ENCODE results near the gene PITHD1. TPM values are rescaled to one million over a fixed set of nuclear protein-coding genes. Genes with fewer than 3 reads are reported as not detected.
"Not testable (repeated sequence)": the region's sequence is repeated elsewhere in the genome, so short reads cannot be mapped to it uniquely, and the experiment has no call there.

Gene PITHD1
- total RNA-seq, 1 experiment from 2014 or later = 103 TPM

DNA sequence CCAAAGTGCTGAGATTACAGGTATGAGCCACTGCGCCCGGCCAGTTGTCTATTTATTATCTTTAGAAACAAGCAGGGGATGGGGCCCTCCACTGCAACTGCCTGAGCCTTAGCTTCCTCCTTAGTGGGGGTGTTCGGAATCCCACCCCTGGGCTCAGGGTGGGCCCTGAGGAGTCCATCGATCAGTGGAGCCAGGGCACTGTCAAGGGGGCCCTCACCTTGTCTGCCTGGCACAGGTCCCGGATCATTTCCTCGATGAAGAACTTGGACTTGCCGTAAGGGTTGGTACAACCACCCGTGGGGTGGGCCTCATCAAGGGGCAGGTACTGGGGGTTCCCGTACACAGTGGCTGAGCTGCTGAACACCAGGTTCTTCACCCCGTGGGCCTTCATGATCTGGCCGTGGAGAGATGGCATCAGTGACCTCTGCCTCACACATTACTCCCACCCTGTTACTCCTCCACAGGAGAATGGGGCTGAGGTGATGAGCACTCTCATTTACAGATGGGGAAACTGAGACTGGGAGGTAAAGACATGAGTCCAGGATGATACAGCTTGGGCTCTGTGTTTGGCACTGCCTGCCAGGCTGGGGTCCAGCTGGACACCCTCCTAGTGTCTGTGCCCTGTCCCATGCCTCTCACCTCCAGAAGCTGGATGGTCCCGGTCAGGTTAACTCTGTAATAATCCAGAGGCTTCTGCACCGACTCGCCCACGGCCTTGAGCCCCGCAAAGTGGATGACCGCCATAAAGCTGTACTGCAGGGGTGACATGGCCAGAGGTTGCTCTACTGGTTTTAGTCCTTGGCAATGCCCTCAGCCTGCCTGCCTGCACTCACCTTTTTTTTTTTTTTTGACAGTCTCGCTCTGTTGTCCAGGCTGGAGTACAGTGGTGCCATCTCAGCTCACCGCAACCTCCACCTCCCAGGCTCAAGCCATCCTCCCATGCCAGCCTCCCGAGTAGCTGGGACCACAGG lies 19.5 kb downstream of the PITHD1 start:
- no peak for DNase-seq (ENCODE audit: low spot score)

DNA sequence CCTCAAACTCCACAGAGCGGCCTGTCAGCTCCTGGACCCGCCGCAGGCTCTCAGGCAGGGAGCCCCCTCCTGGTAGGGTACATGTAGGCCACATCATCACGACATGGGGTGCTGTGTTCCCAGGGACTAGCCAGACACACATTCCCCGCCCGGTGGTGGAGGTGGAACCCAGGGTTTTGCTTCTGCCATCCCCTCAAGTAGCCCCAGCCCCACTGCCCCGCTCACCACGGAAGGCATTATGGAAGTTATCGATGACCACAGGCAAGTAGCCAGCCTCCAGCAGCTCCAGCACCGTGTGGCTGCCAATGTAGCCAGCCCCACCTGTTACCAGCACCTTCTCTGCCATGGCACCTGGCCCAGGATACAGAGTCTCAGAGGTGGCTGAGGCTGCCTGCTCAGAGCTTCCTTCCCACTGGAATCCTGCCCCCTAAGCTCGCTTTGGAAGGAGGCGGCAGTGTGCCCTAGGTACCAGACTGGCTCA lies 20.5 kb downstream of the PITHD1 start:
- DNase-seq (ENCODE audit: low spot score) = peak; percentile 44

DNA sequence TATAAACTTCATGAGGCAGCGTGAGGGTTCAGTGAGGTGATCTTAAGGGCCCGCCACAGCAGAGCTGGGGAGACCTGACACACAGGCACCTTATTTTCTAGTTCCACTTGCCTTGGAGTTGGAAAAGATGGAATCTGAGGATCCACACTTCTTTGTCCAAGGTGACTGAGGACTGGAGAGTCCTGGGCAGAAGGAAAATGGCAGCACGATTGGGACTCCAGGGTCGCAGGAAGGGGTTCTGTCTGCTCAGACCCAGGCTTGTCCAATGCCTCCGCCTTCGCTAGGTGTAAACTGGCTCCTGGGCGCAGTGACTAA lies 21.0 kb downstream of the PITHD1 start:
- no peak for DNase-seq (ENCODE audit: low spot score)

DNA sequence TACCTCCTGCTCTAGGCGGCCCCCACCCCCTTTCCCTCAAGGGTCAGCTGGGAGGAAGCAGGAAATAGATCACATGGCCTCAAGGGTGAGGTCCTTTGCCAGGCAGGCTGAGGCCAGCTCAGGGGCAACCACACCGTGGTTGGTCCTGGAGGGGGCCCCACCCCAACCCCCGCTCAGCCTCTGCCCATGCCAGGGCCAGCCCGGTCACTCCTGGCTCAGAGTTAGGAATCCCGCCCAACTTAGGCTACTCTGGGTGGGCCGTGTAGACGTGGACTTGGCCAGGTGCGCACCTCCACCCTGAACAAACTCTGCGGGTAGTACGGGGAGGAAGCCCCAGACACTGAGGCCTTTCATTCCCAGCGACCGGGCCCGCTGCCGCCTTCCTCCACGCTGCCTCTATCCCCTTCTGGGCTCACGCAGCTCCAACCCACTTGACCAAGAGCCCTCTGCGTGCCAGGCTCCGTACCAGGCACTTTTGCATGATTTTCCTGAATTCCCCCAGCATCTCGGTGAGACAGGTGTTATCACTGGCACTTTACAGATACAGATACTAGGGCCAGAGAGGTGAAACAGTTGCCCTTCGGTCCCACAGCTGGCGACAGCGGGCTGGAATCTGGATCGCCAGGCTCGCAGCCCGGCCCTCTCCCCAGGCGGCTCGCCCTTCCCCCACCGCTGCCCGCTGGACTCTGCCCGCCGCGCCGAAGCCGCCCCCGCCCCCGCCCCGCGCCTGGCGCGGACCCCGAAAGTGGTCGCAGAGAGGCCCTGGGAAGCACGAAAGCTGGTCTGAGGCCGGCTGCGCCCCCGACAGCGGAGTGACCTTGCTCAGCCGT lies 21.6 kb downstream of the PITHD1 start:
- DNase-seq (ENCODE audit: low spot score) = peak; percentile 96

DNA sequence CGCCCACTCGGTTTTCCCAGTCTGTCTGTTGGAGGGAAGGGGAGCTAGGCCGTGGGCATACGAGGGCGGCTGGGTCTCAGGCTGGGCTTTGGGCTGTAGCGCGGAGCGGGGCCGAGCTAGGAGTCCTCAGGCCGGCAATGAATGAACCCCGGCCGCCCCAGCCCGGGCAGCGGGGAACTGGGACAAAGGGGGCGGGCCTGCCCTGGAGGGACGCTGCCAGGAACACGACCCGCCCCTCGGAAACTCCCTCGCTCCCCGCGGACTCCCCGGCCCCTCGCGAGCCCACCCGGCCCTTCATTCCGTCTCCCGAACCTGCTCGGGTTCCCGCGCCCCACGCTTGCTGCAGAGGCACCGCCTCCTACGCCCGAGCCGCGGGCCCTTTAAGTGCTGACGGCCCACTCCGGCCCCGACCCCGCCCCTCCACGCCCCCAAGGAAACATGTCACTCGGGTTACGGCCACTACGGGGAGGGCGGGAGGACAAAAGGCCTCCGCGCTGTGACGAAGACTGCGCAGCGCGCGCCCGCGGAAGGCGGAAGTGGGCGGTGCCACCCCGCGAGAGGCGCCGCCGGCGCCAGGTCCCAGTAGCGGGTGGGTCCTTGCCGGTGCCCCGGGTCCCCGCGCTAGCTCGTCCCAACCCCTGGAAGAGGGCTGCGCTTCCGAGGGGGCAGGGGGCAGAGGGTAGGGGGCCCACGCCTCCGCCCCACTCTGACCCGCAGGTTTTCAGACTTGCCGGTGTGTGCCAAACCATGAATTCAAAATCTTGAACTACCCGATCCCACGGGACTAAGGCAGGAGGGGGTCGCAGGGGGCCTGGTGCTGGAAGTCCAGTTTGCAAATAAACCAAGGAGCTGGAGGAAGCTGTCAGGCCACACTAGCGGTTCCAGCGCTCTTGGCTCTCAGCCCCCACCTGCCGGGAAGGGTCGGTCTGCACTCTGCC lies 22.5 kb downstream of the PITHD1 start, which contains the start of gene GALE:
TSS of gene GALE (minus strand) at position 355 of the 938 bp plus-strand sequence. CDS start 1,747 bp downstream, outside the sequence.
- peak; percentile 93 for DNase-seq (ENCODE audit: low spot score)

DNA sequence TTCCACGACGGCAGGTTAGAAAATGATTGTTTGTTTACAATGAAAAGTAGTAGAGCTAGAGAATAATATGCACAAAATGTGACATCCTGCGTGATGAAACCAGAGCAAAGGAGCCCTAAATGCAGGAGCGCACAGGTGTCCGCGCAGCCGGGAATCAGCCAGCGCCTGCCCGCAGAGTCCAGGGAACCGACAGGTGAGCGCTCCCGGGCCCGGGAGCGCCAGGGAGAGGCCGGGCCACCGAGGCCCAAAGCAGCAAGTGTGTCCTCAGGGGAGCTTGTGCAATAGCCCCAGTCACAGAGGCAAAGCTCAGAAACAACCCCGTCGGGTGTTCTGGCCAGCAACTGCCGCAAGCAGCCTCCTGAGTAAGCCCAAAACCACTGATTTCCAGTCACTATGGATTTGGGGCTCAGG lies 23.1 kb downstream of the PITHD1 start:
- peak; percentile 57 for DNase-seq (ENCODE audit: low spot score)

DNA sequence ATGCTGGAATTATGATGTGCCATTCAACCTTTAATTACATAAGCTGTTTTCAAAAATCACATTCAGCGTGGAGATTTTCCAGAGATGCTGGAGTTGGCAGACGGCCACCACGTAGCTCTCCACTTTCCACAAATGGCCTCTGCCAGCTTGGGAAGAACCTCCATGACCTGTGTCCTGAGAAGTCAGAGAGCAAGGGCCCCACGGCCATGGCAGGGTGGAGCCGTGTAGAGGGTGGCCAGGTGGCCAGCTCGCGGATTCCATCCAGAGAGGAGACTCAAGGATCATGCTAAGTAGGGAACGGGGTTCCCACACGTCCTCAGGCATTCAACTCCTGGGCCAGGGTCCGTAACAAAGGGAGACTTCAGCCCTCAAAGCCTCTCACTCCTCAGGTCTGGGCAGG lies 23.7 kb downstream of the PITHD1 start:
- no peak for DNase-seq (ENCODE audit: low spot score)

DNA sequence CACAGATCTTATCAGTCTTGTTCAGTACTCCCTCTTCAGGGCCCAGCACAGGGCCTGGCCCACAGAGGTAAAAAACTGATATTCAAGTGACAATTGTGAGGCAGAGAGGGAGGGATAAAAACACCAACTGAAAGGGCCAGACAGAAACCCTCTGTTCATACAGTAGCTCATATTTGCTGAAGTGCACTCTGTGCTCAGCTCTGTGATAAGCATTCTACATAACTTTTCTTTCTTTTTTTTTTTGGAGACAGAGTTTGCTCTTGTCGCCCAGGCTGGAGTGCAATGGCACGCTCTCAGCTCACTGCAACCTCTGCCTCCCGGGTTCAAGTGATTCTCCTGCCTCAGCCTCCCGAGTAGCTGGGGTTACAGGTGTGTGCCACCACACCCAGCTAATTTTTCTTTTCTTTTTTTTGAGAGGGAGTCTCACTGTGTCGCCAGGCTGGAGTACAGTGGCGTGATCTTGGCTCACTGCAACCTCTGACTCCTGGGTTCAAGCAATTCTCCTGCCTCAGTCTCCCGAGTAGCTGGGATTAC lies 24.7 kb downstream of the PITHD1 start:
- DNase-seq (ENCODE audit: low spot score) = not testable (repeated sequence)

DNA sequence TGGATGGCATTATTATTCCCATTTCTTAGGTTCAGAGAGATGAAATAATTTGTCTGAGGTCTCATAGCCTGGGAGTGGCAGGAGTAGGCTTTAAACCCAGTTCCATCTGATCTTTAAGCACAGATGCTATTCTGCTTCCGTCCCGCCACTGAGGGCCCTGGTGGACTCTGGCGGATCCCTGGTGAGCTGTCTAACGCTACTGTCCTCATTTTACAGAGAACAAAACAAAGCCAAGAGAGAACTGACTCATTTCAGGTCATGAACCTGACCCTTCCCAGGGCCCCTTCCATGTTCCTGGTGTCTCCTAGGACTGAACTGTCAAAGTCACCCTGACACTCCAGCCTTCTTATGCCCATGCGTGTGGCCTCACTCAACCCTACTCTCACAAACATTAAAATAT lies 25.5 kb downstream of the PITHD1 start:
- no peak for DNase-seq (ENCODE audit: low spot score)

DNA sequence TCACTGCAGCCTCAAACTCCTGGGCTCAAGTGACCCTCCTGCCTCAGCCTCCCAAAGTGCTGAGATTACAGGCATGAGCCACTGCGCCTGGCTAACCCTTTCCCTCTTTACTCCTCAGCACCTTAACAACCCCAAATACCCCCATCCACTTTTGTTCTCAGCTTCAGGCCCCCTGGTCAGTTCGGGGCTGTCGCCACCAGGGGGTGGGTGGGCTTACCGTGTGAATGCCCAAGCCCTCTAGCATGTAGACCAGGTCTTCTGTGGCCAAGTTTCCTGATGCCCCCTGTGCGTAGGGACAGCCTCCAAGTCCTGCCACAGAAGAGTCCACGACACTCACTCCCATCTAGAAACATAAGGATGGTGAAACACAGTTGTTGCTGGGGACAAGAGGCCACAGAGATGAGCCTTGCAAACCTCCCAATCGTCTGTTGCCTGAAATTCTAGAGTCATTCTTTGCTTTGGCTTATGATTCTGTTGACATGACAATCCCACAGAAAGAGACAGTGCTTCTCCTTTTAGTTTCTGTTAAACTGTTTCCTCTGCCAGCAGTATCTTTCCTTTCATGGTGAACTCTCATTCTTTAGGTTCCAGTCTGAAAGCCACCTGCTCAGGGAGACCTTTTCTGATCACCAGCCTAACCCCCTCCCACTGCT lies 26.1 kb downstream of the PITHD1 start:
- DNase-seq (ENCODE audit: low spot score) = no peak

DNA sequence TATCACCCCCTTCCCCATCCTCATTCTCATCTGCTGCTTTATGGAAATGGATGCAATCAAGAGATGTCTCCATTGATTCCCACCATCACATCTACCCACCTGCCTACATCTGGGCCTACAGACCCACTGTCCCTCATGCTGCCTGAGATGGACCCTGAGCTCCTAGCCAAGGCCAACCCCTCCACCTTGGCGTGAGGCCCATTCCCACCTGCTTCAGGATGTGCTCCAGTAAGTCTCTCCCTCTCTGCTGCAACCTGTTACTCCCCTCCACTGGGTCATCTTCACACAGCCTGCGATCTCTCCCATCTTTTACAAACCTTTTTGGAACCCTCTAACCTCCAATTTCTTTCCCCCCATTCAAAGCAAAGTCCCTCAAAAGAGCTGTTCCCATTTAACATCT lies 26.8 kb downstream of the PITHD1 start:
- DNase-seq (ENCODE audit: low spot score) = no peak

DNA sequence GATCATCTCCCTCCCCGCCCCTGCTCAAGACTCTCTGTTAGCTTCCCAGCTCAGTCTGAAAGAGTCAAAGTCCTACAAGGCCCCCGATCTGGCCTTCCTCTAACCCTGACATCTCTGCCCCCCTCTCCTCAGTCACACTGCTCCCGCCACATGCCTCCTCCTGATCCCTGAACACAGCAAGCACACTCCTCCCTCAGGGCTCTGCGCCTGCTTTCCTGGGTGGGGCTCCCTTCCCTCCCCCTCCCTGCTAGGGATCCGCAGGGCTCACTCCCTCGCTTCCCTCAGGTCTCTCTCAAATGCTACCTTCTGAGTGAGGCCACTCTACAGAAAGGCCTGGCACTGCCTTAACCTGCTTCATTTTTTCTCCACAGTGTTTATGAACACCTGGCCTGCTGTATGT lies 28.1 kb downstream of the PITHD1 start:
- no peak for DNase-seq (ENCODE audit: low spot score)

DNA sequence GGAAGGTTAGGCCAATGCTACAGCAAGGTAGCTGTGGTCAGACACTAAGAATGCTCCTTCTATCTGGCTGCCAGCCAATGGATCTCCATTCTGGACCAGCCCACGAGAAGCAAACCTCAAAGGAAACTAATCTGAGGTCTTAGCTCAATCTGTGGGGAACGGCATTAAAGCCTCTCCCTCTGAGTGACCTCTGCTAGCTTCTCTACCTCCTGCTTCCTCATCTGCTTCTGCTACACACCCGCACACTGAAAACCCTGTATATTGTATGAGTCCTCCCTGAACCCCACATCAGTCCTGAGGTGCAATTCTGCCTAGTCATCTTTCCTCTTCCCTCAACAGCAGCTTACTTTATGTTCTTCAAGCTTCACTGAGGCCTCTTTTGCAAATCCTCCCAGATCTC lies 29.2 kb downstream of the PITHD1 start:
- DNase-seq (ENCODE audit: low spot score) = peak; percentile 36

DNA sequence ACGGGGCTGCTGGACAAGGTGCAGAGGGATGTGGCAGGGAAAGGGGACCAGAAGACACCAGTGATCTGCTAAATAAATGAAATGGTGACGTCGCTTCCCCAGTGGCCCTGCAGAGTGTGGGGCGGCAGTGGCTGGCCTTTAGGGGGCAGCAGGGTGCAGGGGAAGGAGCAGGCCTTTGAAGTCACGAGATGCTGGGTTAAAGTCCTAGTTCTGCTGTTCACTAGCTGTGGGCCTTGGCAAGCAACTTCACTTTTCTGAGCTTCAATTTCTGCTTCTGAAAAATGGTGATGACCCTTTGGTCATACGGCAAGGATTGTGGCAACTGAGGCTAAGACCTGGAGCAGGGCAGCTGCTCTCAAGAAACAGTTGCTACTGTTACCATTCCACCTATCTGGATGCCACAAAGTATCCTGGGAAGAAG lies 31.5 kb downstream of the PITHD1 start:
- peak; percentile 70 for DNase-seq (ENCODE audit: low spot score)

DNA sequence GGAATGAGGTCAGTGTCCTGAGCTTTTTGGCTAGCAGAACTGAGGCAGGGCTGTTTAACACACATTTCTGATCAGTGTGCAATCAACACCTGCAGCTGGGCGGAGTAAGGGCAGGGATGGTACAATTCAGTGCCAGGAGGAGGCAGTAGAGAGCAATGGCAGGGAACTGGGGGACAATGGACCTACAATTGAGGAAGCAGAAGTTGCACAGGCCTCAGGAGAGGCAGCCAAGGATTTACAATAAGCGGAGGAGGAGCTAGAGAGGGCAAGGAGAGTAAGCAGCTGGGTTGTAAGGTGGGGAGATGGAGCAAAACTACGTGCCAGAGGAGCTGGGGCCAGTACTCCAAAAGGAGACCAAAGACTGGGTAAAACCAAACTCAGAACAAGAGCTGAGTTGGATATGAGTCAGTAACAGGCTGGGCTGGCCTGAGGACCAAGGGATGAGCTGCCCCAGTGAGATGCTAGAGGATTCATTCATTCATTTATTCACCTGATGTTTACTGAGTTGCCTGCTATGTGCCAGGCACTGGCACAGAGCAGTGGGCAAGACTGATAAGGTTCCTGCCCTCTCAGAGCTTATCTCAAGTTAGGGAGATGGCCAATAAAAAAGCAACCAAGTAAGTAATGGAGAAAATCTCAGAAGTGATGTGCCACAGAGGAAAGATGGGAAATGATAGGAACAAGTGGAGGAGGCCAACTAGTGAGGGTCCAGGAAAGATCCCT lies 32.8 kb downstream of the PITHD1 start:
- DNase-seq (ENCODE audit: low spot score) = peak; percentile 58

DNA sequence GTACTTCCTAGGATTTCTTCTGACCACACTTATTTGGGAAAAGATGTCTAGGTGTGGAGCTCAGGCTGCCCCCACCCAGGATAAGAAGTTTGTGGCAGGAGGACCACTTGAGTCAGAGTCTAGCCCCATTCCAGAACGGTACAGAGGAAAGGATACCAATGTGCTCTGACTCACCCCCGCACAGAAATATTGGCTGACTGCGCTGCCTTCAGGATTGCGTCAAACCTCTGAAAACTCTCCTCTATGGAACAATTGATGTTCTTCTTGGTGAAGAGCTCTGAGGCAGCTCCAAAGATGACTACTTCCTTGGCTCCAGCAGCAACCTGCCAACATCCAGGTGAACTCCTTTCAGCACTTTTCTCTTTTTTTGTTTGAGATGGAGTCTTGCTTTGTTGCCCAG lies 35.8 kb downstream of the PITHD1 start:
- DNase-seq (ENCODE audit: low spot score) = no peak

DNA sequence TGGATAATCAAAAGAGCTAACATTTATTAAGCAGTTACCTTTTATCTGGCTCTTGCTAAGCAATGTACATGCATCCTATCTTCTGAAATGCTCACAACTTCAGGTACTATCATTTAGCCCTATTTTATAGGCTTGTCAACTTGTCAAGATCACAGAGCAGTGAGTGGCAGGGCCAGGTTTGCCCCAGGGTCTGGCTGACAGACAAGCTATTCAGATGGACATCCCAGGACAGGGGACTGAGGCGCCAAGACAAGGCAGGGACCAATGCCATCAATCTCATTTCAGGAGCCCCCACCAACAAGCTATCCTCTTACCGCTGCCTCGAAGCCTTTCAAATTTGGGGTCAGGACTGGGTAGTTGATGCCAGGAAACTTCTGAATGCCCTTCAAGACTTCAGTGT lies 38.1 kb downstream of the PITHD1 start:
- no peak for DNase-seq (ENCODE audit: low spot score)

DNA sequence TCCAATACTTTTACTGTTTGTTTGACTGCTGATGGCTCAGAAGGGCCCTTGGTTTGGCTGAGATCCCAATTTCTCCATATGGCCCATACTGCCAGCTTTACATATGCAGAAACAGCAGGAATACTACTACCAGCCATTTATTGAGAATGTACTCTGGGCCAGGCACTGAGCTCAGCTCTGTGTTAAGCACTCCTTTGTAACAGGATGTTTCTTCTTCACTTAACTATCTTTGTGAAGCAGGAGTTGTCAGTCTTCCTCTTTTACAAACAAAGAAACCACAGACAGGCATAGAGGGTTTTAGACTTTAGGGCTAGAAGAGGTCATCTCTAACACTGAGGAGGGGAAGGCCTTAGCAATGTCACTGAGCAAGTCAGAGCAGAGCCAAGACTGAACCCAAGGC lies 38.7 kb downstream of the PITHD1 start:
- no peak for DNase-seq (ENCODE audit: low spot score)

DNA sequence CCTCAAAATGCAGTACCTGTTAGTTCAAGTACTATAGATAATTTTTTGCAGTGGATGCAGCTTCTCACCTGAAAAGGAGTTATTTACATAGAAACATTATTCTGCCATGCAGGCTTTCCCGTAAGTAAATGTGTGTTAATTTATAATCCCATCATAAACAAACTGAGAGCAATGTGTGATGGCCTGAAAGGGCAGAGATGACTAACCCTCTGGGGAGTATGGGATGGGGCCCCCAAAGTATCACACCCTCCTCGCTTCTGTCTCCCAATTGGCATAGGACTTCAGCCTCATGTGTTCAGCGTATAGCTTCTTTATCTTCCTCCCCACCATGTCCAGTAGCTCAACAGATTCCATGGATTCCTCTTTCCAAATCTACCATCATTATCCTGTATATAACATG lies 39.4 kb downstream of the PITHD1 start:
- no peak for DNase-seq (ENCODE audit: low spot score)

DNA sequence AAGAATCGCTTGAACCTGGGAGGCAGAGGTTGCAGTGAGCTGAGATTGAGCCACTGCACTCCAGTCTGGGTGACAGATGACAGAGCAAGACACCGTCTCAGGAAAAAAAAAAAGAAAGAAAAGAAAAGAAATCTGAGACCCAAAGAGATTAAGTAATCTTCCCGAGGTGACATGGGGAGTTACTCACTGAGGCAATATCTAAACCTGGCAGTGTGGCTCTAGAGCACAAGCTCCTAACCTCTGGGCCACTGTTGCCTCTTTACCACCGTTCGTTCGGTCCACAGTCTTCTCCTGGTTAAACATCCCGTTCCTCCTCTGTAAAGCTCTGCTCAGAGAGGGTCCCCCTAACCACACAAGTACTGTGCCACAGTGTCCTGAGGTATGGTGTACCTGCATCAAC lies 45.5 kb downstream of the PITHD1 start:
- no peak for DNase-seq (ENCODE audit: low spot score)

Measured in HT-29 (cell line).